Loucy (cell line): ENCODE results near the gene KRTAP10-2.

Experiments
- EZH2phosphoT487 ChIP-seq: fragments of 200-600 bp; IDR thresholded peaks from 2 replicates; pipeline ENCODE4 v1.6.1; 2018; ENCODE audit warnings: antibody characterized with exemption, mild to moderate bottlenecking, moderate library complexity, borderline replicate concordance
- TF ChIP-seq, protein P1 (sequence below): fragments of 200-600 bp; sonication (generic); conservative IDR thresholded peaks from 2 replicates; pipeline ENCODE4 v1.5.1; 2014; ENCODE audit warnings: mild to moderate bottlenecking, antibody characterized with exemption, low read length

DNA sequence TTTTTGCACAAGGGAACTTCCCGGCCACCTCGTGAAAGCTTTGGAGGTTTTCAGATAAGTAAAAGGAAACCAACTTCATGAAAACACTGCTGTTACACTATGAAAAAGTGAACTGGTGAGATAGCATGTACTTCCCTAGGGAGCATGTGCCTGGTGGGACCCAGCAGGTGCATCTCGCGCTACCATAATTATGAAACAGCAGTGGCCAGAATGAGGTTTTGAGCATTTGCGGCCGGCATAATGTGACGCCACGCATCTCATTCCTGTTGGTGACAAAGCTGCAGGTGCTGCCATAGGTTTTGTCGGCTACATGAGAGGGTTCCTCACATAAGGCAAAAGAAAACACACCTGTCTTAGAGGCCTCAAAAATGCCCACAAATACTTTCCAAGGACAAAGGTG lies 5.6 kb upstream of the KRTAP10-2 start:
- TF ChIP-seq, protein P1, sequence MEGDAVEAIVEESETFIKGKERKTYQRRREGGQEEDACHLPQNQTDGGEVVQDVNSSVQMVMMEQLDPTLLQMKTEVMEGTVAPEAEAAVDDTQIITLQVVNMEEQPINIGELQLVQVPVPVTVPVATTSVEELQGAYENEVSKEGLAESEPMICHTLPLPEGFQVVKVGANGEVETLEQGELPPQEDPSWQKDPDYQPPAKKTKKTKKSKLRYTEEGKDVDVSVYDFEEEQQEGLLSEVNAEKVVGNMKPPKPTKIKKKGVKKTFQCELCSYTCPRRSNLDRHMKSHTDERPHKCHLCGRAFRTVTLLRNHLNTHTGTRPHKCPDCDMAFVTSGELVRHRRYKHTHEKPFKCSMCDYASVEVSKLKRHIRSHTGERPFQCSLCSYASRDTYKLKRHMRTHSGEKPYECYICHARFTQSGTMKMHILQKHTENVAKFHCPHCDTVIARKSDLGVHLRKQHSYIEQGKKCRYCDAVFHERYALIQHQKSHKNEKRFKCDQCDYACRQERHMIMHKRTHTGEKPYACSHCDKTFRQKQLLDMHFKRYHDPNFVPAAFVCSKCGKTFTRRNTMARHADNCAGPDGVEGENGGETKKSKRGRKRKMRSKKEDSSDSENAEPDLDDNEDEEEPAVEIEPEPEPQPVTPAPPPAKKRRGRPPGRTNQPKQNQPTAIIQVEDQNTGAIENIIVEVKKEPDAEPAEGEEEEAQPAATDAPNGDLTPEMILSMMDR: no peak
- TF ChIP-seq EZH2phosphoT487: no peak
